ENCODE results near the gene RNF167.

RNF167 gene

GRCh38 chr17:4899341-4900230 lies 40.5 kb upstream of the RNF167 start, which contains the start of gene C17orf107:
TSS of gene C17orf107 (plus strand) at chr17:4899536. CDS start at chr17:4899763, 227 bp downstream.
- ChIA-PET CTCF (interaction anchor here (0.6 to 1.2 kb wide), 5 partner anchors 10 to 162 kb away, joined by 3 to 5 read pairs (median 4); partner anchors contain the start of gene ZMYND15), POLR2A (interaction anchor here (2.1 kb wide), 1 partner anchor 67 kb away, joined by 6 read pairs; the partner anchor contains the start of gene SPAG7)
- H3K27ac ChIP-seq (ENCODE audit: extremely low read depth, low read depth, low read length) = no peak within 1 kb of the TSS
- TF ChIP-seq ZNF624 (tag by site-specific recombination; IDR thresholded peaks at IDR 0.05) (no peak), ZNF629 (tag by site-specific recombination; IDR thresholded peaks at IDR 0.05) (peak; percentile 38), MZF1 (tag by site-specific recombination; IDR thresholded peaks at IDR 0.05; ENCODE audit: borderline replicate concordance) (no peak), ZNF335 (tag by site-specific recombination; conservative IDR thresholded peaks at IDR 0.05) (no peak), ZNF501 (tag by site-specific recombination; IDR thresholded peaks at IDR 0.05) (no peak), ZNF311 (tag by site-specific recombination; IDR thresholded peaks at IDR 0.05; ENCODE audit: borderline replicate concordance) (no peak), ZNF239 (tag by site-specific recombination; IDR thresholded peaks at IDR 0.05) (no peak), ZNF169 (tag by site-specific recombination; IDR thresholded peaks at IDR 0.05) (no peak), ZSCAN23 (tag by site-specific recombination; IDR thresholded peaks at IDR 0.05) (no peak), ZBTB26 (tag by site-specific recombination; optimal IDR thresholded peaks at IDR 0.05) (no peak), ZNF433 (tag by site-specific recombination; IDR thresholded peaks at IDR 0.05; ENCODE audit: low read depth) (no peak)
- TF ChIP-seq, protein P1, sequence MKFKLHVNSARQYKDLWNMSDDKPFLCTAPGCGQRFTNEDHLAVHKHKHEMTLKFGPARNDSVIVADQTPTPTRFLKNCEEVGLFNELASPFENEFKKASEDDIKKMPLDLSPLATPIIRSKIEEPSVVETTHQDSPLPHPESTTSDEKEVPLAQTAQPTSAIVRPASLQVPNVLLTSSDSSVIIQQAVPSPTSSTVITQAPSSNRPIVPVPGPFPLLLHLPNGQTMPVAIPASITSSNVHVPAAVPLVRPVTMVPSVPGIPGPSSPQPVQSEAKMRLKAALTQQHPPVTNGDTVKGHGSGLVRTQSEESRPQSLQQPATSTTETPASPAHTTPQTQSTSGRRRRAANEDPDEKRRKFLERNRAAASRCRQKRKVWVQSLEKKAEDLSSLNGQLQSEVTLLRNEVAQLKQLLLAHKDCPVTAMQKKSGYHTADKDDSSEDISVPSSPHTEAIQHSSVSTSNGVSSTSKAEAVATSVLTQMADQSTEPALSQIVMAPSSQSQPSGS (tag by site-specific recombination; IDR thresholded peaks at IDR 0.05; ENCODE audit: low read depth) = peak; percentile 24; the same call in 1 of the 2 replicates
- peaks cover 0 to 50% of the 10 kb centered on the region in 2 experiments; a peak in 1 of 3 replicates for H3K36me3 ChIP-seq (ENCODE audit: control insufficient read depth in 2 of 2, insufficient read depth in 1 of 2, low read length in 2 of 2)
- no peak within 1 kb of the TSS for H3K4me3 ChIP-seq (ENCODE audit: low read depth, low read length)
- no peaks in the 10 kb centered on the region for H3K9me3 ChIP-seq (ENCODE audit: control insufficient read depth, insufficient read depth, low read depth, low read length)
- H3K4me1 ChIP-seq (ENCODE audit: control insufficient read depth, insufficient read depth, low read length) = peaks cover 3% of the 10 kb centered on the region; the same call in 1 of the 2 replicates

DNA sequence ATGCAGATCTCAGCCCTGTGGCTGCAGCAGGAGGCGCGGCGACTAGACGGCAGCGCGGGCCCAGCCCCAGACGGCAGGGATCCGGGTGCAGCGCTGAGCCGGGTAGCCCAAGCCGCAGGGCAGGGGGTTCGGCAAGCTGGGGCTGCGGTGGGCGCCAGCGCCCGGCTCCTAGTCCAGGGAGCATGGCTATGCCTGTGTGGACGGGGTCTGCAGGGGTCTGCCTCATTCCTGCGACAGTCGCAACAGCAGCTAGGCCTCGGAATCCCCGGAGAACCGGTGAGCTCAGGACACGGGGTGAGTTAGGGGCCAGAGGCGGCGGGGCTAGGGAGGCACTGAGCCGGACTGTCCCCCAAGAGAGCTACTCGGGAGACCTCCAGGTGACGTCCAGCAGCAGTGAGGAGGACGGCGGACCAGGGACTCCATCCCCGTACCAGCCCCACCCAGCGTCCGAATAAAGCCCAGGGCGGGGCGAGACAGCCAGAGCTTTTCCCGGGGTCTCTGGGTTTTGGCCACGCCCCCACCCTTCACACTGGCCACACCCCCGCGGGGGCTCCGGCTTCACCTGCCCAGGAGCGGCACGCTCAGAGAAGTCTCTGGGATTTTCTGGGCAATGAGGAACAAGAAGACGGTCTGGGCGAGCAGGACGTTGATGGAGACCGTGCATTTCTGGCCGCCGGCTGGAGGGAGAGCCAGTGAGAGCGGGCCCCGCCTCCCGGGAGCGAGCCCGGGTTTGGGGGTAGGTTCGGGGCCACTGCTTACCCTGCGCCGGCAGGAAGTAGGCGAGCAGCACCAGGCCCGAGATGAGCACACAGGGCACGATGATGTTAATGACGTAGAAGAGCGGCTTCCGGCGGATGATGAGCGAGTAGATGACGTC lies 39.6 kb upstream of the RNF167 start:
- TF ChIP-seq KLF9 (tag by site-specific recombination; IDR thresholded peaks at IDR 0.05; ENCODE audit: low read depth) (0 out of 2 replicates have a peak, but pooled peaks have one; percentile 18), SALL2 (tag by site-specific recombination; IDR thresholded peaks at IDR 0.05; ENCODE audit: borderline replicate concordance) (no peak), ZNF600 (tag by site-specific recombination; IDR thresholded peaks at IDR 0.05) (no peak)
- ChIA-PET CTCF (interaction anchor here (0.6 to 1.2 kb wide), 5 partner anchors 9 to 190 kb away, joined by 3 to 5 read pairs (median 3); partner anchors contain the start of gene ARRB2), POLR2A (interaction anchor here (2.1 kb wide), 1 partner anchor 66 kb away, joined by 6 read pairs; the partner anchor contains the start of gene SPAG7)
- Histone ChIP-seq H3K9me3 (ENCODE audit: control insufficient read depth, insufficient read depth, low read depth, low read length) (no peaks in the 10 kb centered on the region), H3K36me3 (ENCODE audit: control insufficient read depth in 2 of 2, insufficient read depth in 1 of 2, low read length in 2 of 2) (peaks cover 0 to 41% of the 10 kb centered on the region in 2 experiments; a peak in 1 of 3 replicates), H3K4me3 (ENCODE audit: low read depth, low read length) (no peak overlapping the region), H3K27ac (ENCODE audit: extremely low read depth, low read depth, low read length) (no peak overlapping the region), H3K4me1 (ENCODE audit: control insufficient read depth, insufficient read depth, low read length) (peaks cover 3% of the 10 kb centered on the region; the same call in 1 of the 2 replicates)

Measured in HEK293 (cell line).